ENCODE data around the gene ST14. TPM values are rescaled to one million over a fixed set of nuclear protein-coding genes. Genes with fewer than 3 reads are reported as not detected.

Gene ST14
- total and polyA plus RNA-seq, 12 donors, result 0.17 to 41.0 (median 10.4) TPM

GRCh38 chr11:130114281-130114680 is 45.3 kb upstream of the ST14 start:
- 93 to 97% (median 96%) methylated on average over 5 of the region's 5 CpGs for WGBS, 4 donors
- no peak overlapping the region for H3K27ac ChIP-seq

GRCh38 chr11:130114726-130115125 is 44.9 kb upstream of the ST14 start:
- intact Hi-C loops (cut with DNase I), result no loop called here
- Histone ChIP-seq H3K27ac (no peak overlapping the region), H3K27me3 (no peaks in the 10 kb centered on the region), H3K9me3 (replicated peaks in 1 of 3) (no peaks in the 10 kb centered on the region), H3K4me3 (no peak overlapping the region), H3K4me1 (replicated peaks in 1 of 2) (peaks cover 0 to 5% of the 10 kb centered on the region in 2 donors), H3K36me3 (replicated peaks in 1 of 2) (peaks cover 0 to 19% of the 10 kb centered on the region in 2 donors)
- no peak for DNase-seq
- TF ChIP-seq CTCF (IDR thresholded peaks at IDR 0.05), result no peak
- no peak for TF ChIP-seq POLR2A (IDR thresholded peaks at IDR 0.05)
- WGBS, 4 donors, result 88 to 98% (median 95%) methylated on average over 4 of the region's 4 CpGs

More at GRCh38 chr11:130114281-130114680, 45.3 kb upstream of the ST14 start:
- Histone ChIP-seq H3K27me3 (no peaks in the 10 kb centered on the region), H3K4me1 (replicated peaks in 1 of 2) (peaks cover 0 to 5% of the 10 kb centered on the region in 2 donors), H3K9me3 (replicated peaks in 1 of 3) (no peaks in the 10 kb centered on the region), H3K4me3 (no peak overlapping the region), H3K36me3 (replicated peaks in 1 of 2) (peaks cover 0 to 19% of the 10 kb centered on the region in 2 donors)
- no peak for DNase-seq
- TF ChIP-seq CTCF (IDR thresholded peaks at IDR 0.05) (no peak), POLR2A (IDR thresholded peaks at IDR 0.05) (no peak)
- intact Hi-C loops (cut with DNase I), result no loop called here

GRCh38 chr11:130115218-130115617 is 44.4 kb upstream of the ST14 start:
- no peak overlapping the region for H3K27ac ChIP-seq
- H3K4me1 ChIP-seq (replicated peaks in 1 of 2), result peaks cover 0 to 5% of the 10 kb centered on the region in 2 donors
- intact Hi-C loops (cut with DNase I), result no loop called here
- H3K9me3 ChIP-seq (replicated peaks in 1 of 3), result no peaks in the 10 kb centered on the region
- H3K4me3 ChIP-seq, result no peak overlapping the region
- H3K36me3 ChIP-seq (replicated peaks in 1 of 2), result peaks cover 0 to 19% of the 10 kb centered on the region in 2 donors
- TF ChIP-seq CTCF (IDR thresholded peaks at IDR 0.05), result no peak
- peak in 3 of 7 donors; percentile 49 to 62 (median 61) for DNase-seq
- no peaks in the 10 kb centered on the region for H3K27me3 ChIP-seq
- 64 to 70% (median 68%) methylated on average over 2 of the region's 2 CpGs for WGBS, 4 donors

- no peak overlapping the region for H3K4me3 ChIP-seq
- intact Hi-C loops (cut with DNase I), result no loop called here
- peaks cover 0 to 11% of the 10 kb centered on the region in 2 donors for H3K36me3 ChIP-seq (replicated peaks in 1 of 2)
- no peak for TF ChIP-seq CTCF (IDR thresholded peaks at IDR 0.05)
- TF ChIP-seq POLR2A (IDR thresholded peaks at IDR 0.05), result no peak
- no peaks in the 10 kb centered on the region for H3K27me3 ChIP-seq
- no peaks in the 10 kb centered on the region for H3K9me3 ChIP-seq (replicated peaks in 1 of 3)
- no peak for DNase-seq
- peaks cover 0 to 5% of the 10 kb centered on the region in 2 donors for H3K4me1 ChIP-seq (replicated peaks in 1 of 2)
- no peak overlapping the region for H3K27ac ChIP-seq
- 79 to 90% (median 83%) methylated on average over 2 of the region's 2 CpGs for WGBS, 4 donors
Observed at GRCh38 chr11:130118165-130118564, 41.4 kb upstream of the ST14 start.

All from adrenal gland (tissue), 12 donors.